ENCODE measurements around the gene CPNE7.

CPNE7 gene

DNA sequence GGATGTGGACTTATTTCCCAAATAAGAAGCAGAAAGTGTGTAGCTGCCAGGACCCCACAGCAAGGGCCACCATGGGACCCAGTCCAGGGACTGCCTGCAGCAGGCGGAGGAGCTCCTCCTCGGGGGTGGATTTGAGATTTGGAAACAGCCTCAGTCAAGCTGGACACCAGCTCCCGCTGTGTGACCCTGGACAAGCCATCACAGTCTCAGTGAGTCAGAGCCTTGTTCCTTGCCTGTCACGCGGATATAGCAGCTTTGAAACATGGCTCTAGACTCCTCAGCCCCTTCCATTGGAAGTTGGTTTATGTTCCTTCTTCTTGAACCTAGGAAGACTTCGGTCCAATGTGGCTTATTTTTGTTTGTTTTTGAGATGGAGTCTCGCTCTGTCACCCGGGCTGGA lies 25.4 kb downstream of the CPNE7 start:
- TF ChIP-seq, protein P1, sequence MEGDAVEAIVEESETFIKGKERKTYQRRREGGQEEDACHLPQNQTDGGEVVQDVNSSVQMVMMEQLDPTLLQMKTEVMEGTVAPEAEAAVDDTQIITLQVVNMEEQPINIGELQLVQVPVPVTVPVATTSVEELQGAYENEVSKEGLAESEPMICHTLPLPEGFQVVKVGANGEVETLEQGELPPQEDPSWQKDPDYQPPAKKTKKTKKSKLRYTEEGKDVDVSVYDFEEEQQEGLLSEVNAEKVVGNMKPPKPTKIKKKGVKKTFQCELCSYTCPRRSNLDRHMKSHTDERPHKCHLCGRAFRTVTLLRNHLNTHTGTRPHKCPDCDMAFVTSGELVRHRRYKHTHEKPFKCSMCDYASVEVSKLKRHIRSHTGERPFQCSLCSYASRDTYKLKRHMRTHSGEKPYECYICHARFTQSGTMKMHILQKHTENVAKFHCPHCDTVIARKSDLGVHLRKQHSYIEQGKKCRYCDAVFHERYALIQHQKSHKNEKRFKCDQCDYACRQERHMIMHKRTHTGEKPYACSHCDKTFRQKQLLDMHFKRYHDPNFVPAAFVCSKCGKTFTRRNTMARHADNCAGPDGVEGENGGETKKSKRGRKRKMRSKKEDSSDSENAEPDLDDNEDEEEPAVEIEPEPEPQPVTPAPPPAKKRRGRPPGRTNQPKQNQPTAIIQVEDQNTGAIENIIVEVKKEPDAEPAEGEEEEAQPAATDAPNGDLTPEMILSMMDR (IDR thresholded peaks at IDR 0.05; ENCODE audit: control insufficient read depth, extremely low read depth, insufficient read depth), result no peak
- H3K4me3 ChIP-seq (ENCODE audit: low read depth, low read length), result no peak overlapping the region
- DNase-seq (ENCODE audit: low read depth), result no peak

DNA sequence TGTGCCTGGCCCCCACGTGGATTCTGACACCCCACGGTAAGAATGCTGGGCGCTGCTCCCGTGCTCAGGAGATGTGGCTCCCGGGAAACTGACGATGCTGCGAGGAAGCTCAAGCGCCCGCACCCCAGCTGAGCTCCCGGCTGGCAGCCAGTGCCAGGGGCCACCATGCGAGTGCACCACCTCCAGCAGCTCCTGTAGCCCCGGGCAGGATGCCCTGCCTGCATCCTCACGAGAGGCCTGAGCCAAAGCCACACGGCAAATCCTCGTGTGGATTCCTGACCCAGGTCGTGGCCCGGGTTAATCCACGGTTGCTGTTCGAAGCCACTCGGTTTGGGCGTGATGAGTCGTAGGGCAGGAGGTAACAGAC lies 26.3 kb downstream of the CPNE7 start:
- TF ChIP-seq, protein P1 (IDR thresholded peaks at IDR 0.05; ENCODE audit: control insufficient read depth, extremely low read depth, insufficient read depth), result no peak
- H3K4me3 ChIP-seq (ENCODE audit: low read depth, low read length), result no peak overlapping the region
- no peak for DNase-seq (ENCODE audit: low read depth)

DNA sequence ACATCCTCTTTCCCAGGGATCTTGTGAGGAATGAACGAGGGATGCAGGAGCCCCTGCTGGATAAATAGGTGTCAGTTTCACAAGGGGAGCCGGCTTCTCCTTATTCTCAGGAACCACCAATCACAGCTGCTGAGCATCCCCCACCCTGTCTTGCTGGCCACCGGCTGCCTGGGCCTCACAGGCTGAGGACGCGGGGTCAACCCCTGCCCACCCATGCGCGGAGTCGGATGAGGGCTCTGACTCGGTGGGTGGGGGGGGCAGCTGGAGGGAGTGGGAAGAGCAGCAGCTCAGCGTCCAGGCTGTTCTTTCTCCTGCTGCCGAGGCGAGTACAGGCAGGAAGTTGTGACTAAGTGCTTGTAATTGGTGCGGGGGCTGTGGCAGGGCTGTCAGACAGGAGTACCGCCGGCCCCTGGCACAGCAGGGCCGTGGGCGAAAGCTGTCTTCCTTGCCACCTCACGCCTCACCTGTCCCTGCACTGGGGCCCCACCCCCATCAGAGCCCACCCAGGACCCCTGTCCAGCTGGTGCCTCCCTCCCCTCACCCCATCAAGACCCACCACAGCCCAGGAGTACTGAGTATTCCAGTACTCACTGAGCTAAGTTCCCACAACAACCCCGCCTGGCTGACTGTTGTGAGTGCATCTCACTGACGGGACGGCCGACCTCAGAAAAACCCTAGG lies 26.9 kb downstream of the CPNE7 start:
- DNase-seq (ENCODE audit: low read depth), result no peak

DNA sequence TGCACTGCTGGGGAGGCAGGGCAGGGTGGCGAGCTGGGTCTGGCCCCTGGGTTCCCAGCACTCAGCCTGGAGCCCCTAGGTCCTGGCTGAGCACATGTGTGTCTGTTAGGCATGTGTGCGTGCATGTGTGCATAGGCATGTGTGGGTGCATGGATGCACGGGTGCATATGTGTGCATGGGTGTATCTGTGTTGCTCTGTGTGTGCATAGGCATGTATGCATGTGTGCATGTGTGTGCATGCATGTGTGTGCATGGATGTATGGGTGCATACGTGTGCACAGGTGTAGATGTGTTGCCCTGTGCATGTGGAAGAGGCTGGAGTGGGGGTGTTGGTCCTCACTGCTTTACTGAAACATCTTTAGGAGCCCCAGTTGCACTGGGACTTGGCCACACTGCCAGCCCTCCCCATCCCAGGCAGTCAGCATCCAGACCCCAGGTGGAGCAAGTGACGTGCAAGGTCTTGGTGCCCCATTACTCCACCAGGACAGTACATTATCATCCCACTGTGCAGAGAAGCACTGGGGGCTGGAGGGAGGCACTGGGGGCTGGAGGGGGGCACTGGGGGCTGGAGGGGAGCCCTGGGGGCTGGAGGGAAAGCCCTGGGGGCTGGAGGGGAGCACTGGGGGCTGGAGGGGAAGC lies 27.5 kb downstream of the CPNE7 start:
- DNase-seq (ENCODE audit: low read depth), result no peak
- TF ChIP-seq, protein P1 (IDR thresholded peaks at IDR 0.05; ENCODE audit: control insufficient read depth, extremely low read depth, insufficient read depth), result no peak
- no peak overlapping the region for H3K4me3 ChIP-seq (ENCODE audit: low read depth, low read length)

More for the DNA sequence above, 26.9 kb downstream of the CPNE7 start:
- H3K4me3 ChIP-seq (ENCODE audit: low read depth, low read length), result no peak overlapping the region
- TF ChIP-seq, protein P1 (IDR thresholded peaks at IDR 0.05; ENCODE audit: control insufficient read depth, extremely low read depth, insufficient read depth), result no peak

DNA sequence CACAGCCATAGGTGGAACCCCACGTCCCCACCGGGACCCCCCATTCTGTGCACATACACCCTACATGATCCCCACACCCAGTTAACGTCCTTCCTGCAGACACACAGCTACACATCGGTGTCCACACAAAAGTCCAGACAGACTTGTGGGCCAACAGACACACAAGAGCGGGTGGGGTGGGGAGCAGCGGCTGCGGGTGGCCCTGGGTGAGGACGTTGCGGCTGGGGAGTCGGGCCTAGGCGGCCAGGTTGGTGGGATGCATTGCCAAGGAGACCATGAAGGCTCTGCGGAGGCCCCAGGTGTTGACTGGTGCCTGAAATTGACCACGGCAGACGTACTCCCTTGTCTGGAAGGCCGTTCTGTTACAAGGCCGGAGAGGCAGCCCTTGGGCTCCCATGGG lies 29.2 kb downstream of the CPNE7 start:
- TF ChIP-seq, protein P1 (IDR thresholded peaks at IDR 0.05; ENCODE audit: control insufficient read depth, extremely low read depth, insufficient read depth), result no peak
- no peak for DNase-seq (ENCODE audit: low read depth)
- no peak overlapping the region for H3K4me3 ChIP-seq (ENCODE audit: low read depth, low read length)

DNA sequence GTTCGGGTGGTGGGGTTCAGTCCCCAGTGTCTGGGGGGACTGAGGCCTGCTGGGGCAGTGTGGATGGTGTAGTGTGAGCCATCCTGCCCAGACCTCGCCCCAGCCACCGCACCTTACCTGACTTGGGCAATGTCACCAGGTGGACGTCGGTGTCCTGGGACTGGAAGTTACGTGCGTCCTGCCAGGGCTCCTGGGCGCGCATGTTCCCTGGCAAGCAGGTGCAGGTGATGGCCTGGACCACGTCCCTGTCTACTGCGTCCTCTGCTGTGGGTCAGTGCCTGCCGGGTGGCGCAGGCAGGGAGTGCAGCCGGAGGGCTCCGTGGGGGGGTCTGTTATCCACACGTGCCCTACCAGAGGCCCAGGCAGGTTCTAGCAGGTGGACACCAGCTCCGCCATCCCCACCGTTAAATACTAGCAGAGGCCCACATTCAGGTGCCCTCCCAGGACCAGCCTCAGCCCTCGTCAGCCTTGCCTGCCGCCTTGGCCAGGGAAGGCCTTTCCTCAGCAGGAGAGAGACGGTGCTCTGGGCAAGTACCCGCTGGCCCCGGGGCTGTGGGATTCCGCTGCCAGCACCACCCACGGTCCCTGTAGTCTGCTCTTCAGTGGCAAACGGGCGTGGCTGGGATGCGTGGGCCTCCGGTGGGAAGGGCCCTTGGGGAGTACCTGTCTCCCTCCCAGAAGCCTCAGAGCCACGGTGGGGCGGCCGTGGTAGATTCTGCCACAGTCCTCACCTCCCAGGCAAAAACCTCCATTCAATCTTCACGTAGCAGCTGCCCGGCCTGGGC lies 29.8 kb downstream of the CPNE7 start:
- TF ChIP-seq, protein P1 (IDR thresholded peaks at IDR 0.05; ENCODE audit: control insufficient read depth, extremely low read depth, insufficient read depth), result no peak
- DNase-seq (ENCODE audit: low read depth), result no peak
- H3K4me3 ChIP-seq (ENCODE audit: low read depth, low read length), result no peak overlapping the region

All from LNCaP clone FGC (cell line).